PFSK-1 (cell line): ENCODE data around the gene INKA1.

Source experiments
- FOXP2 ChIP-seq: optimal IDR thresholded peaks from 2 replicates; pipeline ENCODE3; 2011; ENCODE audit warnings: borderline replicate concordance, control low read depth, inconsistent platforms; ENCODE audit not compliant: insufficient read depth; ENCODE audit errors: extremely low read length, extremely low read depth
- POLR2AphosphoS5 ChIP-seq: IDR thresholded peaks from 2 replicates; pipeline ENCODE4 v1.6.1; 2012; ENCODE audit warnings: low read depth, mild to moderate bottlenecking, control low read depth, low read length, moderate library complexity
- SIN3A ChIP-seq: IDR thresholded peaks from 2 replicates; pipeline ENCODE4 v1.6.1; 2012; ENCODE audit warnings: mild to moderate bottlenecking, low read length, moderate library complexity, borderline replicate concordance; ENCODE audit not compliant: insufficient read depth
- TAF1 ChIP-seq: IDR thresholded peaks from 2 replicates; pipeline ENCODE4 v1.6.1; 2012; ENCODE audit warnings: low read length, control low read depth, borderline replicate concordance; ENCODE audit not compliant: insufficient read depth
- TF ChIP-seq, protein P1 (sequence below), 2 experiments: IDR thresholded peaks; 2 replicates each; pipeline versions ENCODE4 v1.6.1 to v1.8.0; 2011 to 2012; ENCODE audit warnings: low read depth in 2 of 2, low read length in 2 of 2, control low read depth in 1 of 2, inconsistent platforms in 1 of 2, mild to moderate bottlenecking in 1 of 2, moderate library complexity in 1 of 2; ENCODE audit not compliant: insufficient read depth in 1 of 2

DNA sequence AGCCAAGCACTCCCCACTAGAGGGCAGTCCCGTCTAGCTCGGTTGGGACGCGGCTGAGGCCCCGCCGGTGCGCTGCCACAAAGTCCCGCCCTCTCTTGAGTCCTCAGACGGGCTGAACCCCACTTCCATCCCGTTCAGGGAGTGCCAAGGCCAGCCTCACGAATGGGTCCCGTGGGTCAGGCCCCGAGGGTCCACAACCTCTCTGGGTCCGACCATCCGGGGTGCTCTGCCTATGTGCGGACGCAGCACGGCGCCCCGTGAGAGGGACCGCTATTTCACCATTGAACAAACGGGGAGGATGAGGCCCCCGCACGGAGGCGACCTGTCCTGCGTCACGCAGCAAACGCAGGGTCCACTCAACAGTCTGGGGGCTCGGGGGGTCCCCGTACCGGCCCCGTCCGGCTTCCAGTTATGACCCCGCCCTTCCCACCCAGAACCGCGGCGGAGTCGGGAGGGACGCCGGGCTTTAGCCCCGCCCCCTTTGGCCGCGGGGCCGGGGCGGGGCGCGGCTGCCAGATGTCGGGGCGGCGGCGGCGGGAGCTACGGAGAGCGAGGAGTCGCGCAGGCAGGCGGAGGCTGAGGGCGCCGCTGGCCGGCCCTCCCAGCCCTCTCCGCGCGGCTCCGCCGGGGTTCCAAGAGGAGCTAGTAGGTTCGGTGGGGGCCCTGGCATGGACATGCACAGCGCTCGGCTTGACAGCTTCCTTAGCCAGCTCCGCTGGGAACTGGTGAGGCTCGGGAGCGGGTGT is at the start of gene INKA1:
- TF ChIP-seq, protein P1, sequence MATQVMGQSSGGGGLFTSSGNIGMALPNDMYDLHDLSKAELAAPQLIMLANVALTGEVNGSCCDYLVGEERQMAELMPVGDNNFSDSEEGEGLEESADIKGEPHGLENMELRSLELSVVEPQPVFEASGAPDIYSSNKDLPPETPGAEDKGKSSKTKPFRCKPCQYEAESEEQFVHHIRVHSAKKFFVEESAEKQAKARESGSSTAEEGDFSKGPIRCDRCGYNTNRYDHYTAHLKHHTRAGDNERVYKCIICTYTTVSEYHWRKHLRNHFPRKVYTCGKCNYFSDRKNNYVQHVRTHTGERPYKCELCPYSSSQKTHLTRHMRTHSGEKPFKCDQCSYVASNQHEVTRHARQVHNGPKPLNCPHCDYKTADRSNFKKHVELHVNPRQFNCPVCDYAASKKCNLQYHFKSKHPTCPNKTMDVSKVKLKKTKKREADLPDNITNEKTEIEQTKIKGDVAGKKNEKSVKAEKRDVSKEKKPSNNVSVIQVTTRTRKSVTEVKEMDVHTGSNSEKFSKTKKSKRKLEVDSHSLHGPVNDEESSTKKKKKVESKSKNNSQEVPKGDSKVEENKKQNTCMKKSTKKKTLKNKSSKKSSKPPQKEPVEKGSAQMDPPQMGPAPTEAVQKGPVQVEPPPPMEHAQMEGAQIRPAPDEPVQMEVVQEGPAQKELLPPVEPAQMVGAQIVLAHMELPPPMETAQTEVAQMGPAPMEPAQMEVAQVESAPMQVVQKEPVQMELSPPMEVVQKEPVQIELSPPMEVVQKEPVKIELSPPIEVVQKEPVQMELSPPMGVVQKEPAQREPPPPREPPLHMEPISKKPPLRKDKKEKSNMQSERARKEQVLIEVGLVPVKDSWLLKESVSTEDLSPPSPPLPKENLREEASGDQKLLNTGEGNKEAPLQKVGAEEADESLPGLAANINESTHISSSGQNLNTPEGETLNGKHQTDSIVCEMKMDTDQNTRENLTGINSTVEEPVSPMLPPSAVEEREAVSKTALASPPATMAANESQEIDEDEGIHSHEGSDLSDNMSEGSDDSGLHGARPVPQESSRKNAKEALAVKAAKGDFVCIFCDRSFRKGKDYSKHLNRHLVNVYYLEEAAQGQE (IDR thresholded peaks at IDR 0.05; ENCODE audit: insufficient read depth in 1 of 2, low read depth in 2 of 2, low read length in 2 of 2) = no peak
- TF ChIP-seq POLR2AphosphoS5 (peak; percentile 68), TAF1 (no peak), FOXP2 (no peak), SIN3A (no peak)
